ENCODE data around the gene CHPF. TPM values are rescaled to one million over a fixed set of nuclear protein-coding genes. Genes with fewer than 3 reads are reported as not detected.

Gene CHPF
- total RNA-seq, 2 experiments from 2014 or later = 24.1 to 33.0 TPM

GRCh38 chr2:219538956-219539788 is 4.4 kb downstream of the CHPF start:
- no peak overlapping the region for H3K27ac ChIP-seq (ENCODE audit: low read depth, low read length, poor library complexity, severe bottlenecking)
- H3K9me3 ChIP-seq (ENCODE audit: low read length) = no peaks in the 10 kb centered on the region
- BruUV-seq (replicated peaks) = no TSS peak
- CTCF ChIA-PET (ENCODE audit: unreplicated experiment) = interaction anchor here (2.0 kb wide), 1 partner anchor 9 kb away, joined by 6 read pairs; no protein-coding TSS in a partner anchor
- H3K4me3 ChIP-seq (ENCODE audit: low read depth, low read length, poor library complexity, severe bottlenecking) = no peak overlapping the region
- H3K4me1 ChIP-seq (ENCODE audit: insufficient read depth, low read length, poor library complexity, severe bottlenecking) = no peaks in the 10 kb centered on the region
- H3K9me2 ChIP-seq (ENCODE audit: insufficient read depth, low read length) = no peaks in the 10 kb centered on the region
- peaks cover 9% of the 10 kb centered on the region; the same call in 1 of the 2 replicates for H3K79me2 ChIP-seq (ENCODE audit: insufficient read depth, low read depth, low read length)
- no peak for TF ChIP-seq EZH2phosphoT487 (IDR thresholded peaks at IDR 0.05; ENCODE audit: borderline replicate concordance, low read depth, low read length)
- TF ChIP-seq CTCF (conservative IDR thresholded peaks at IDR 0.05; ENCODE audit: low read length) = no peak
- intact Hi-C loops (cut with micrococcal nuclease; ENCODE audit: unreplicated experiment) = no loop called here
- H2AFZ ChIP-seq (ENCODE audit: low read length) = no peak overlapping the region
- H3K4me2 ChIP-seq (ENCODE audit: low read length) = no peak overlapping the region
- POLR2A ChIA-PET = no interaction called here
- no peak for DNase-seq (ENCODE audit: low spot score)
- H4K20me1 ChIP-seq (ENCODE audit: insufficient read depth, low read length) = 0 out of 2 replicates have a peak, but pooled peaks cover 5% of the 10 kb centered on the region
- peaks cover 24% of the 10 kb centered on the region for H3K36me3 ChIP-seq (ENCODE audit: insufficient read depth, low read length)

GRCh38 chr2:219538504-219538951 is 5.1 kb downstream of the CHPF start:
- POLR2A ChIA-PET = no interaction called here
- Histone ChIP-seq H3K27ac (ENCODE audit: low read depth, low read length, poor library complexity, severe bottlenecking) (no peak overlapping the region), H3K9me3 (ENCODE audit: low read length) (no peaks in the 10 kb centered on the region), H3K79me2 (ENCODE audit: insufficient read depth, low read depth, low read length) (peaks cover 9% of the 10 kb centered on the region; the same call in 1 of the 2 replicates), H4K20me1 (ENCODE audit: insufficient read depth, low read length) (0 out of 2 replicates have a peak, but pooled peaks cover 5% of the 10 kb centered on the region), H3K4me2 (ENCODE audit: low read length) (no peak overlapping the region), H3K36me3 (ENCODE audit: insufficient read depth, low read length) (peaks cover 24% of the 10 kb centered on the region), H2AFZ (ENCODE audit: low read length) (no peak overlapping the region), H3K4me3 (ENCODE audit: low read depth, low read length, poor library complexity, severe bottlenecking) (no peak overlapping the region), H3K9me2 (ENCODE audit: insufficient read depth, low read length) (no peaks in the 10 kb centered on the region), H3K4me1 (ENCODE audit: insufficient read depth, low read length, poor library complexity, severe bottlenecking) (no peaks in the 10 kb centered on the region)
- TF ChIP-seq EZH2phosphoT487 (IDR thresholded peaks at IDR 0.05; ENCODE audit: borderline replicate concordance, low read depth, low read length) (no peak), CTCF (conservative IDR thresholded peaks at IDR 0.05; ENCODE audit: low read length) (no peak)
- DNase-seq (ENCODE audit: low spot score) = no peak
- CTCF ChIA-PET (ENCODE audit: unreplicated experiment) = no interaction called here
- intact Hi-C loops (cut with micrococcal nuclease; ENCODE audit: unreplicated experiment) = no loop called here
- BruUV-seq (replicated peaks) = no TSS peak

All from OCI-LY7 (cell line).